Posterior vena cava (tissue), 2 donors: Measurements from ENCODE around the gene CERS6. TPM values are rescaled to one million over a fixed set of nuclear protein-coding genes. Genes with fewer than 3 reads are reported as not detected.

ENCODE experiments used
- DNase-seq: peaks from one replicate; pipeline ENCODE4 v3.0.0-alpha.2; 2020; ENCODE audit warnings: low spot score
- intact Hi-C, 2 donors: fragments of 100-400 bp; cut with DNase I; formaldehyde crosslinking; loops; one replicate each; pipeline versions ENCODE4 v1.14.1 to v1.14.2; 2022 to 2023
- total RNA-seq, 2 donors: library from RNA; stranded (reverse); fragmentation: NEBNext Ultra II Directional; extraction: Animal tissue kit (Norgen Biotek cat#: 25700); gene quantifications; one replicate each; pipeline ENCODE4 v1.2.1, GENCODE V29; 2021
- donor health status: DM: yes; HTN: yes; CAD: no.
- donor health status: DM: yes; HTN: yes; CAD: no.

Gene CERS6
- total RNA-seq, 2 donors from 2014 or later, result 13.2 to 18.2 TPM

DNA sequence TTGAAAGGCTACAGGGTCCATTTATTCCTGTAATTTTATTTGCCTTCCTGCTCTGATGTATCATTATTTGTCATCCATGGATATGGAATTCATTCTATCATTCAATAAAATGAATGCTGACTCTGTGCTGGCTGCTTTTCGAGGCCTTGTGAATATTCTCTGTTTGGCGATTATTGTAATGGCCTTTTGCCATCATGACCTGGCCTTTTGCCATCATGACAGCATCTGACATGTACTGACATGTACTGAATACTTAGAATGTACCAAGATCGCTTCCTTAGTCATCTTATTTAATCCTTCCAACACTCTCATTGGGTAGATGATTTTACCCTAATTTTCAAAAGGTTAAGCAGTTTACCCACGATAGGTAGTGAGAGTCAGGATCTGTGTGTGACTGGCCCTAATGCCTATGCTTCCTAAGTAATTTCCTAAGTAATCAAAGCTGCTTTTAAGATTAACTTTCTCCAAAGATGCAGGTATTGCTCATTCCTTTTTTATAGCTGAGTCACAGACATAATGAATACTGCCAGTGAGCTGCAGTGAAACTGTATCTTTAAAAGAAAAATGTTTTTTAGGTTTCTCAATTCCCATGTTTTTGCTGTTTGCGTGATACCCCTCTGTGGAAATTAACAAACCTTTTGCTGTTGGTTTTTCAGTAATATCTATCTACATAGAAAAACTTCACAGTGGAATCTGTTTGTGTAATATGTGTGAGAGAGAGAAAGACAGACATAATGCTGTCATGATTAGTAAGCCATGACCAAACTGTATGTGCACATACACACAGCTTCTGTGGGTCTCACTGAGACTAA, 127.8 kb downstream of the CERS6 start:
- no peak for DNase-seq
- intact Hi-C loops, result no loop called here

- DNase-seq, result no peak
- intact Hi-C loops, result no loop called here
These were observed 128.8 kb downstream of the CERS6 start for GRCh38 chr2:168584911-168585310.

GRCh38 chr2:168585700-168586099, 129.6 kb downstream of the CERS6 start:
- intact Hi-C loops, result no loop called here
- no peak for DNase-seq

DNA sequence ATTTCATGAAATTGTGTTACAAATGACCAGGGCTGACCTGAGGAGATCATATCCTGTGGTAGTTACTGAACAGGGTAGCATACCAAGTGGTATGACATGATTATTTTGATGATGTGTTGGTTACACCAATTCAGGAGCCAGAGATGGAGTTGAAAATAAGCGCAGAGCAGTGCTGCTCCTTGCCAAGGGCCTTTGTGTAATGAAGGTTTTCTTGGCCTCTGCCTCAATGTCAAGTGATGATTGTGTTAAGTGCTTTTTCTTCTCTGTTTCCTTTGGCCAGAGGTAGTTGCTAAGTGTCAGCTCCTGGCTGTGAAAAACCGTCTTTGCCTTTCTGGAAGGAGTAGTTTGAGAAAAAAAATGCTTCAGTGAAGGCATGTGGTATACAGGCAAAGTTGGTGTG, 131.2 kb downstream of the CERS6 start:
- intact Hi-C loops, result no loop called here
- DNase-seq, result no peak

DNA sequence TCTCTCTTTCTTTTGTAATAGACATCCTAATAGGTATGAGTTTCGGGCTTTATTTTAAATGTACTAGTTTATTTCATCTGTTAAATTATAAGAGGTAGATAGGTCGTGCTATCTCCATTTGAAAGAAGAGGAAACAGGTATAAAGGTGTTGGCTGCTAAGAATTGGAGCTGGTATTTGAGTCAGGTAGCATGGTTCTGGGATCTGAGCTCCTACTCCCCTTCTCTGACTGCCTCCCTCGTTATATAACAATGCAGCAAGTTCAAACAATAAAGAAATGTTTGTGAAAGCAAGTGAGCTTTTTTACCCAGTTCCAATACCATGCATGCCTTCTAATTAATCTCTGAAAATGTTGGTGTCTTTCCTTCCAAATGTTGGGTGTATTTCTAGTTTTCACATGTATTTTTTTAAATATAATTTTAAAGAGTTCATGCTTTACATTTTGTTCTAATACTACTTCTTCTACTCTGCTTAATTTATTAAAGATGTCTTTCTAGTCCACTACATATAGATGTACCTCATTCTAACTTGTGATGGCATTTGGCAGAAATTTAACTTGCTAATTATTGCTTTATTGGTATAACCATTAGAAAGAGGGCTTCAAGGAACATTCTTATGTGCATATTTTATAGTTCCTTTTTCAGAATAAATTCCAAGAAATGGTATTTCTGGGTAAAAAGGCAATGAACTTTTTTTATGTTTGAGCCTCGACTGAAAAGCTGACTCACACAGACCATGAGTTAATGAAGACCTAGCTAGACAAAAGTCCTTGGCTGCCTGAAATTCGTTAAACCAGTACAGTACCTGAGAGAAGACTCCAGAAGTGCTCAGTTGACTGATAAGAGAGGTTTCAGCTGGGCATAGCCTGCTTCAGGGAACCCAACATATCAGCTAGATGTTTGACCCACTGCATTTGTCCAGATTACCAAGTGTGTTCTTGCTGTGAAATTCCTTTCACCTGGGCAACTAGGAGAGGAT, 133.5 kb downstream of the CERS6 start:
- DNase-seq, result no peak
- intact Hi-C loops, result no loop called here

GRCh38 chr2:168592181-168592831, 136.2 kb downstream of the CERS6 start:
- intact Hi-C loops, result no loop called here
- DNase-seq, result no peak

DNA sequence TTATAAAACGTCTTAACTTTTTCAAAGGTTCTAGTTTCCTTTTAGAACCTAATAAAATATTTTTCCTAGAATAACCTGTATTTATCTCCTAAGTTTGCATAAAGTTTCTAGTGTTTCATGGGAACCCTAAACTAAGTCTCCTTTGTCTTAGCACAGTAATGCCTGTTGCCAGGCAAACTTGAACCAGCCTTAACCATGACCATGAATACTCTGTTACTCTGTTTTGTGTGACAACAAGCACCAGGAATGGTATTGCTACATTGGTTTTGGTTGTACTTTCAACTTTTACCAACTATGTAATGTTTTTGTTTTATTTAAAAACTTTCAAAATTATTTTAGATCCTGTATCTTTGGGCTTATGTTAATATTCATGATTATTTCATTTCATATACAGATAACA, 137.6 kb downstream of the CERS6 start:
- no peak for DNase-seq
- intact Hi-C loops, result no loop called here

- intact Hi-C loops, result no loop called here
- no peak for DNase-seq
These were observed 138.7 kb downstream of the CERS6 start for GRCh38 chr2:168594778-168595177.

DNA sequence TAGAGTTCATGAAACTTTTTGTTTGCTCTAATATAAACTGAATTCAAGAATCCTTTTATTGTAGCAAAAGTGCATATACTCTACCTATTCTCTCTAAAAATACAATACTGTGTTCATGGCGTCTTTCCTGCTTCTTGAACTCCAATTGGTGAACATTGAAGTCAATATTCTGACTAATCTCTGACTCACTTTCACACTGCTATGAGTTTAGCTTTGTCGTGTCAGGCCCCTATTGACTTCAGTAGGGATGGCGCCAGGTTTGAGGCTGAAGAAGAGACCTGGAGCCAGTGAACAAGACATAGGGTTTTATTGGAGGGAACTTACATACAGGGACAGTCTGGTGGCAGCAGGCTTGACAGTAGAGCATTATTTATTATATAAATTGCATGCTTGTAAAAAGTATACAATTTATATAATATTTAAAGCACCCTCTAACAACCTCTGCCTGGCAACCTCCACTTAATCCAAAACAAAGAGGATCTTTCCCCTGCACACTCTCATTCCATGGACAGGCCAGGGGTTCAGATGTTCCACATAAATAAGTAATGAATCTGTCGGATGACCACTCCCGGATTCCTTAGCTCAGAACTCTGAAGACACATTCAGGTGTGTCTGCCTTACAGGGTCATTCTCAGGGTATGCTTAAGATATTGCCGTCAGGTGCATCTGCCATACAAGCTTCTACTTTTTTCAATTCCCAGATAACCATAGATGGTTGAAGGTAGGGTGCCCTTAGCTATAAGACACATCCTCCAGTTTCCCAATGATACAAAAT, 141.0 kb downstream of the CERS6 start:
- intact Hi-C loops, result no loop called here
- DNase-seq, result no peak

DNA sequence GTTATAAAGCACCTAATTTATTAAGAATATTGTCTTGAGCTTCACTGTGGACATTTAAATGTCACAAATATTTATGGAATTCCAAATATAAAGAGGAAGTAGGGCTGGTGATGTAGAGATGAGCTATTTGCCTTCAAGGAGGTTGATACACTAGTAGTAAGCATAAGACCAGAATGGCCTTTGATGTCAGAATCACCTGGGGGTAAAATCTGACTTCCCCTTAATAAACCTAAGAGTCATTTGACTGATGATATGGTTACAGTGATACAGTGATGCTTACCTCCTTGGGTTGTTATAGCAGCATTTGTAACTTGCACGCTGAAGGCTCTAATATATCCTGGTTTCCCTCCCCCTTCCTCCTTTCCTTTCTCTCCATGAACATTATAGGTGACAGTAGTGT, 143.7 kb downstream of the CERS6 start:
- no peak for DNase-seq
- intact Hi-C loops, result no loop called here

DNA sequence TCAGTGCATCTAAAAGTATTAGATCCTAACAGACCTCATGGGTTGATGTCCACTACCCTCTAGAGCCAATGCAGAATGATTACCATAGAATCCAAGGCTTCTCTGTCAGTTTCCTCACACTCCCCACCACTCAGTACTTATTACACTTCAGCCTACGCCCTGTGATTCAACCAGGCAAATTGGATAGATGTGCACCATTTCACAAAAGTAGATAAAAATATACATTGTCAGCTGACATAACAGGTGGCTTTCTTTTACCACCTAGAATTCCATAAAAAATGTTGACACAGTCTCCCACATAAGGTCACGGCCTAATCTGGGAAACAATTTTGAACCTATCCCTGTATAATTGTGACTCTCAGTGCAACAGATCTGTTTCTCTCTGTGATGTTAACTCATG, 144.9 kb downstream of the CERS6 start:
- intact Hi-C loops, result no loop called here
- no peak for DNase-seq

- DNase-seq, result no peak
- intact Hi-C loops, result no loop called here
These were observed 145.7 kb downstream of the CERS6 start for GRCh38 chr2:168601741-168602140.

DNA sequence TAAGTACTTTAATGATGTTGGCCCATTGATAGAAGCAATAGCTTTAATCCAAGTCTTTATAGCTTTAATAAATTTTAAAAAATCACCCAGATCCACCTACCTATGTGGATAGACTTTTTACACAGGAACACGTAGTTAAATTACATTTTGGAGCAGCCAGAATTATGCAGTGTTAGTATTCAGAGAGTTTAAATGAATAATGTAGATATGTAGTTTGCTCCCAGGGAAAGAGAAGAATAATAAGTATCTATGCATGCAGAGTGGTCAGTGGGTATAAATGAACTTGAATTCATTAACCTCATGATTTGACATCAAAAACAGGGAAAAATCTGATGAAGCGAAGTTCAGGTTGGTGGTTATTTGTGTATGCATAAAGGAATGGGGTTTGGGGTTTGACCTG, 146.3 kb downstream of the CERS6 start:
- intact Hi-C loops, result no loop called here

DNA sequence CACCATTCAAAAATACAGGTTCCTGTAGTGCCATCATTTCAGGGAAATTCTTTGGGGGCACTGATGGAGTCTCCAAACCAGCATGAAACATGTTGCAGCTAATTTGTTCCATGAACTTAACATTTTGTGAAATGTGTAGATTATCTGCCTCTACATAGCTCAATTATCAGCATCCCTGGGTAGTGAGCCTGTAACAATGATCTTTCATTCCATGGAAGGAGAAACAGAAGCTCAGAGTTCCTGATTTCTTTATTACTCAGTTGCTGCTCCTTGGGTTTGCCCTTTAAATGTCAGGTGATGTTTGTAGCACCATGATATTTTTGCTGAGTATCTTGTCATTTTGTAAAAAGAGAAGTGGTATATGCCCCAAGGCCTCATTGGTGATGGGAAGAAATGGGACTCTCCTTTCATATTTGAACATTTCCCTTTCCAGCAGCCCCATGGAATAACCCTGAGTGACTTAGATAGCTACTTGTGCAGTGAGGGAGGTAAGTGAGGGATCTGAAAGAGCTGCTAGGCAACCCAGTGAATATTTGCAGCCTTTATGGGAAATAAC, 146.9 kb downstream of the CERS6 start:
- DNase-seq, result no peak

More for the DNA sequence above, 146.3 kb downstream of the CERS6 start:
- DNase-seq, result no peak

DNA sequence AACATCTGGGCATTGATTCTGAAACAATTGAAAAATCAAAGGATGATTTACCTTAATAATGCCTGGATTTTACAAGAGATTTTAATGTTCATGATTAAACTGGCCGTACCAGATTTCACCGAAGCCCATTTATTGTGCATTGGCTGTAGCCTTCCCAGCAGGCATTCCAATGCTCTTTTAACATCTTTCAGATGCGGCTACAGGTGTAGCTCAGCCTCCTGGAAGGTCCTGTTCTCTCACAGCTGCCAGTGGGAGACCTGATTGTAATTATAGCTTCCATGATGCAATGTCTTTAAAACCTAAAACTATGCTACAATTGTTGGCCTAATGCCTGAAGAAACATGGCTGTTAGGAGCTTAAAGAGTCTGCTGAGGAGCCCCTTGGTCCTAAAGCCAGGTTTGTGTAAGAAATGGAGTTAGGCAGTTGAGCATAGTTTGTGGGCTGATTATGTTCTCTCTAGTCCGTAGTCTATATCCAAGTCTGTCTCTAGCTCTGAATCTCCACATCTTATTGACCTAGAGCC, 147.4 kb downstream of the CERS6 start:
- intact Hi-C loops, result no loop called here
- DNase-seq, result no peak

More for the DNA sequence above, 146.9 kb downstream of the CERS6 start:
- intact Hi-C loops, result no loop called here

DNA sequence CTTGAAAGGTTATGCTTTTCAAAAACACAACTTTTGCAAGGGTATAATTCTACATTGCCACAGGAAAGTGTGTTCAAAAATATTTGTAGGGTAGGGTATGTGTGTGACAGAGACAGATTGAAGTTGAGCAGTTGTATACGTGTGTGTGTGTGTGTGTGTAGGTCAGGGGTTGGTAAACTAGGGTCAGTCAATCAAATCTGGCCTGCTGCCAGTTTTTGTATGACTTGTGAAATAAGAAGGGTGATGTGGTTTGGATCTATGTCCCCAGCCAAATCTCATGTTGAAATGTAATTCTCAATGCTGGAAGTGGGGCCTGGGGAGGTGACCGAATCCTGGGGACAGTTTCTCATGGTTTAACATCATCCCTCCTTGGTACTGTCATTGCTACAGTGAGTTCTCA, 148.2 kb downstream of the CERS6 start:
- intact Hi-C loops, result no loop called here
- no peak for DNase-seq

GRCh38 chr2:168607992-168608391, 151.9 kb downstream of the CERS6 start:
- DNase-seq, result no peak
- intact Hi-C loops, result no loop called here

- DNase-seq, result no peak
- intact Hi-C loops, result no loop called here
These were observed 152.7 kb downstream of the CERS6 start for GRCh38 chr2:168608796-168609195.

DNA sequence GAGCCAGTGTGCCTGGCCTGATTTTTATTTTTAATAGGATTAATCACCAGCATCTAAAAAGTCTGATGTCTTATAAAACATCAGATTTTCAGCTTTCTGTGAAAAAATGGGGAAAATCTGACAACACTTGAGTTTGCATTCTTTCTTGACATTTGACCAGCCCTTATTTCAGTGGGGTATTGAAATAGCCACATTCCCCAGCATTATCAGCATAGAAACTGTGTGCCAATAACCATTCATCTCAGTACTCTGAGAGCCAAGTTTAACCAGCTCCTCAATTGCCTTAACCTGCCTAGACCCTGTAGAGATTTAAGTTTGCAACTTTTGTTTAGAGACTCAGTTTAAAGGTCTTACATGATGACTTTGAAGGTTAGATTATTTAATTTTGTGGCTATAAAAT, 155.0 kb downstream of the CERS6 start:
- intact Hi-C loops, result no loop called here

More for the DNA sequence above, 155.0 kb downstream of the CERS6 start:
- DNase-seq, result no peak
